SK-N-SH treated with all-trans-retinoic acid at 6 μM for 48 hours (cell line): ENCODE data around the gene LGALS9.

ENCODE experiments used
- ESRRG ChIP-seq: fragments of 250-450 bp; sonication (Bioruptor Pico); IDR thresholded peaks from 2 replicates; pipeline ENCODE4 v1.6.1; 2021; ENCODE audit warnings: mild to moderate bottlenecking
- GLIS3 ChIP-seq: fragments of 250-450 bp; sonication (Bioruptor Pico); IDR thresholded peaks from 2 replicates; pipeline ENCODE4 v1.5.0; 2020; ENCODE audit warnings: mild to moderate bottlenecking, moderate library complexity
- ZNF70 ChIP-seq: fragments of 450-650 bp; formaldehyde crosslinking; IDR thresholded peaks from 2 replicates; pipeline ENCODE4 v1.5.0; 2020; ENCODE audit warnings: mild to moderate bottlenecking, moderate library complexity

DNA sequence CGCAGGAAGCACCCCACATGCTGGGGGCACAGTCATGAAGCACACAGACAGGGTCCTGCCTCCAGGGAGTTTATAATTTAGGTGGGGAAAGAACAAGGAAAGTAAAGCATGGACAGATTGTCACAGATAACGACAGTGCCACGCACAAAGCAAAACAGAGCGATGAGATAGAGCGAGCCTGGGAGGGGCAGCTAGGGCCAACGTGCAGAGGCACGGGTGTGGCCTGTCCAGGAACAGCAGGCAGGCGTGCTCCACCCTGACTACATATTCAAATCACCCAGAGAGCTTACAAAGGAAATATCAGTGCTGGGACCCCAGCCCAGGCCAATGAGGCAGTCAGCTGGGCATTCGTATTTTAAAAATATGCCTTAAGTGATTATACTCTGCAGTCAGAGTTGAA lies 16.8 kb downstream of the LGALS9 start:
- no peak for TF ChIP-seq GLIS3 (CRISPR knock-in tag)
- no peak for TF ChIP-seq ZNF70
- no peak for TF ChIP-seq ESRRG (CRISPR knock-in tag)
